Stomach (tissue), 4 donors: Measurements from ENCODE around the gene TMEM107.

Experiments used
- CTCF ChIP-seq, 7 experiments: fragments of 450-650 bp in 4 of 7; fragments of 200-600 bp in 3 of 7; sonication (generic) in 3 of 7; IDR thresholded peaks; one replicate each; pipeline ENCODE4 v1.5.1; 2016 to 2019; ENCODE audit warnings: antibody characterized with exemption in 7 of 7, control low read depth in 2 of 7, mild to moderate bottlenecking in 1 of 7
- EP300 ChIP-seq: sonication (generic); formaldehyde crosslinking; IDR thresholded peaks from one replicate; pipeline ENCODE4 v1.6.1; 2017; ENCODE audit warnings: antibody characterized with exemption

- no peak for TF ChIP-seq CTCF (IDR thresholded peaks at IDR 0.05)
- no peak for TF ChIP-seq EP300
Measured at GRCh38 chr17:8122924-8123694, 53.1 kb downstream of the TMEM107 start.
